Stimulated activated CD8-positive, alpha-beta memory T cell treated with anti-CD3 and anti-CD28 coated beads, Interleukin-15, amount 100 ng/mL, for 1 hour (primary cell): ENCODE results near the gene LYPLAL1.
"Not testable (repeated sequence)": the region's sequence is repeated elsewhere in the genome, so short reads cannot be mapped to it uniquely, and the experiment has no call there.

Experiments used
- DNase-seq: peaks from one replicate; pipeline ENCODE4 v3.0.0-alpha.2; 2020; ENCODE audit warnings: low read depth

Gene LYPLAL1

GRCh38 chr1:219163401-219163954 is 10.2 kb upstream of the LYPLAL1 start:
- DNase-seq, result no peak

- no peak for DNase-seq
These were observed 2.3 kb upstream of the LYPLAL1 start for GRCh38 chr1:219171192-219171935.

- no peak for DNase-seq
These were observed 857 bp upstream of the LYPLAL1 start for GRCh38 chr1:219172821-219173220.

GRCh38 chr1:219173434-219173757 is 282 bp upstream of the LYPLAL1 start:
- no peak for DNase-seq

- DNase-seq, result no peak
These were observed 958 bp downstream of the LYPLAL1 start for GRCh38 chr1:219174460-219175211.

DNA sequence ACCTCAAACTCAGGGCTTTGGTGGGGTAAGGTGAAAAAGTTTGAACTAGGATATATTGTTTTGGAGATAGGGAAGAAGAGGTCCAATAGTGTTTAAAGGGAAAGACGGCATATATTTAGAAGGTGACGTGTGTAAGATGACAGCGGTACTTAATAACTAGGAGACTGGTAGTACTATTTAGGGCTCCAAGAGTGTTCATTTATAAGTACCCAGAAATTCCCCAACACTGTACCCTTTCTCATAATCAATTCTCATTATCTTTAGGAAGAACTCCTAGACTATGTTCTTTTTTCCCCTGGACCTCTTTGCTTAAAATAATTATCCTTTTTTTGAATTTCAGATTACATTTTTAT is 1.5 kb downstream of the LYPLAL1 start:
- DNase-seq, result no peak

- DNase-seq, result no peak
These were observed 2.5 kb downstream of the LYPLAL1 start for GRCh38 chr1:219176168-219176567.

DNA sequence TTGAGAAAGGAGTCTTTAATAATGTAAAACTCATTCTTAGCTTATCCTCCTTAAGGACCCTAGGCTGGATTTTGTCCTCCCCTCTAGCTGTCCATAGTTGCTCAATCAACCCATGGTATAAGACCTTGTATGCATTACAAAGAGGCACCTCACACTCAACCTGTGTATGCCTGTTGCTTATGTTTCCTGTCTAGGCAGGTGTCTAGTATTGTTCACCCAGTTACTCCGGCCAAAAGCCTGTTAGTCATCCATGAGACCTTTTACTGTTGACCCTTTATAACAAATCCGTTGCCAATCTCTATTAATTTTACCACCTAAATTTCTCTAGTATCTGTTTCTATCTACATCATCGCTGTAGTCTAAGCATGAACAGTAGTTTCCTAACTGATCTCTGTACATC is 3.7 kb downstream of the LYPLAL1 start:
- no peak for DNase-seq

DNA sequence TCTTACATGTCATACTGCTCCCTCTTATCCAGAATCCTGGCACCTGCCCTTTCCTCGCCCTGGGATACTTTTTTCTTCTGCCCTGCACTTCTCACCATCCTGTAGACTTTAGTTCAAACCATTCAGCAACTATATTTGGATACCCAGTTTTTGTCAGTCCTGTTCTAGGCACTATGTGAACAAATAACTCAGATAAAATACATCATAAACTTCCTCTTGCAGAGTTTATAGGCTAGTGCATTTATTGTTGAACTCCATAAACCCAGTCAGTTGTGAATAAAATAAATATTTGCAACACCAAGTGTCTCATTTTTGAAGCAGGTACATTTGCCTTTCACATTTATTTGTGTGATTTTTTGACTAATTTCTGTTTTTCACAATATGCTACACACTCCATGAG is 4.3 kb downstream of the LYPLAL1 start:
- DNase-seq, result no peak

DNA sequence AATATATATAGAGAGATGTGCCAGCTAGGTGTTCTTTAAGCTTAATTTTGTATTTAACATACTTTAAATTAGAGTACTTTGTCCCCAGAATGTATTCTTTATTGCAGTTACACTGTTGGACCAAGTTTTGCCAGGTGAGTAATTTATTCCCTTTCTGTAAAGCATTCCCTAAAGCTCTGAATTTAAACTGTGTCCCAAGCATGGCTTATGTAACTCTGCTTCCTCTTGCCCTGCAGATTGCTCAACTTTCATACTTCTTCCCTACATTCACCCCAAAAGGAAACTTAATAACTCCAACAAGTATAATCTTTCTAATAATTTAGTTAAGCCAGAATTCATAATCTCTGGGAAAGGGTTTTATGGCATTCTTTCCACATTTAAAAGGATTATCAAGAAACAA is 5.6 kb downstream of the LYPLAL1 start:
- DNase-seq, result no peak

DNA sequence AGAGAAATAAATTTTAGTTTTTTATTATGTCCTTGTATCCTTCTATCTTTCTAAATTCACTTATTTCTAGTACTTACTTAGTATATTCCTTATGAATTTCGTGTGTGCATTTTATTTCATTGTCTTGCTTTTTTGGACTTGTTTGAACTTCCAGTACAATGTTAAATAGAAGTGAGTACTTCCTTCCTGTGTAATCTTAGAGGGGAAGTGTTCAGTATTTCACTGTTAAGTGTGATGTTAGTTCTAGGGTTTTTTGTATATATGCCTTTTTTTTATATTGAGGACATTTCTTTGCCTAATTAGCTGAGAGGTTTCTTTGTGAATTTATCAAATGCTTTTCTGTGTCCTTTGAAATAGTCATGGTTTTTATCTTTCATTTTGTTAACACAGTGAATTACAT is 10.7 kb downstream of the LYPLAL1 start:
- no peak for DNase-seq

DNA sequence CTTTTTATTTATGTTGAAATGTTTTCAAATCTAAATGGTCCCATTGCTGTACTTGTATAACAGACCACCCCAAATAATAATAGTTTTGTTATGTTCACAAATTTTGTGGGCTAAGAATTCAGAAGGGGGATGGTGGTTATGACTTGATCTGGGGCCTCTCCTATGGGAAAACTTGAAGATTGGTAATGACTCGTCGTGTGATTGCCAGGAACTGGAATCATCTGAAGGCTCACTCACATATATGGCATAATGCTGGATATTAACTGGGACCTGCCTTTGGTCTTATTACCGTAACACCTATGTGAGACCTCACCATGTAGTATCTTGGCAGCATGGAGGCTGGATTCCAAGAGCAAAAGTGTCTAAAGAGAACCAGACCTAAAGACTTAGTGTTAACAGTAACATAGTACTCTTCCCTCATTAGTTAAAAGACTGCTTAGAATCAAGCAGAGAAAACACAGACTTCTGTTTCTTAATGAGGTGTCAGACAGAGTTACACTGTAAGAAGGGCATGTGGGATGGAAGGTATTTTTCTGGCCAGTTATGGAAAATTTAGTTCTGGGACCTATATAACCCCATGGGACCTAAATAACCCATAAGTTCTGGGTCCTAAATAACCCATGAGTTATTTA is 11.9 kb downstream of the LYPLAL1 start:
- DNase-seq, result no peak

GRCh38 chr1:219188331-219188803 is 14.7 kb downstream of the LYPLAL1 start:
- DNase-seq, result no peak

- no peak for DNase-seq
These were observed 15.5 kb downstream of the LYPLAL1 start for GRCh38 chr1:219189021-219189824.

DNA sequence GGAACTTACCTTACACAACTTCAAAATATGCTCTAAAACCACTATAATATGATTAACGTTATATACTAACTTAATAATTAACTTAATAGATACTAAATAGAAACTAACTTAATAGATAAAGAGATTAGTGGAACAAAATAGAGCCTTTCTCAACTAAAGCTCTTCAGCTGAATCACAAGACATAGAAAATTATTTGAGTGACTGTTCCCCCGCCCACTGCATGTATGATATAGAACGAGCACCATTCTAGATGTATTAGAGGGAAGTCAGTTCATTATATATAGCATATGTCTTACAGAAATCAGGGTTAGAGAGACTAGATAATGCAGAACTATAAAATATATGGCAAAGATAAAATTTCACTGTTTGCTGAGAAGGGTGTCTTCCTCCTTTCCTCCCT is 16.3 kb downstream of the LYPLAL1 start:
- DNase-seq, result no peak

DNA sequence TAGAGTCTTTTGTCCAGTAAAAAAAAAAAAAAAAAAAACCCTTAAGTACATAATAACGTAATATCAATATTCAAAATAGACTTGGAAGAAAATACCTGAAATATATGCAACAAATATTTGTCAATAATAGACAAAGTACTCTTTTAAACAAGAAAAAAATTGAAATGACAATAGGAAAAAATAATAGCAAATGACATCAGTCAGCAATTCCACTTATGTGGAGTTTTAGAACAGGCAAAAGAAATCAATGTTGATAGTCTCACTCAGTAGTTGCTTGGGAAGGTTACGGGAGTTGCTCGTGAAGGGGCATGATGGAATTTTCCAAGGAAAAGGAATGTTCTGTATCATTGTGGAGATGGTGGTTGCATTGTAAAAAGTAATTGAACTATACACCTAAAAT is 16.9 kb downstream of the LYPLAL1 start:
- DNase-seq, result no peak

DNA sequence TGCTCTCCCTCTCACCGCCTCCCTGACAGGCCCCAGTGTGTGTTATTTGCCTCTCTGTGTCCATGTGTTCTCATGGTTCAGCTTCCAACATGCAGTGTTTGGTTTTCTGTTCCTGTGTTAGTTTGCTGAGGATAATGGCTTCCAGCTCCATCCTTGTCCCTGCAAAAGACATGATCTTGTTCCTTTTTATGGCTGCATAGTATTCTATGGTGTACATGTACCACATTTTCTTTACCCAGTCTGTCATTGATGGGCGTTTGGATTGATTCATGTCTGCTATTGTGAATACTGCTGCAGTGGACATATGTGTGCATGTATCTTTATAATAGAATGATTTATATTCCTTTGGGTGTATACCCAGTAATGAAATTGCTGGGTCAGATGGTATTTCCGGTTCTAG is 22.2 kb downstream of the LYPLAL1 start:
- not testable (repeated sequence) for DNase-seq

DNA sequence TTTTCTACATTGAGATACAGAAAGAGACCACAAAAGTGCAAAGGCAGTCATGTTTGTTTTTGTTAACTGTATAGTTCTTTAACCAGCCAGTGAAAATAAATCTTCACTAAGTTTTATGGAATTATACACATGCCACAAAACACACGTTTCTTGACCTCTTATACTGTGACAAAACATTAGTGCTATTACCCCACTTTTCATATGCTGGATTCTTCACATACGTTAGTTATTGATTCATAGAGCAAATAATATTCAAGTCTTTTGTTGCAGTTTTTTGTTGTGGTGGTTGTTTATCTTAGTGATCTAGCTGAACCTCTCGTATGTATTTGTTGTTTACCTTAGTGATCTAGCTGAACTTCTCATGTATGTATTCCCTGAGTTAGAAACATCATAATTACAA is 28.0 kb downstream of the LYPLAL1 start:
- DNase-seq, result no peak

- no peak for DNase-seq
These were observed 28.9 kb downstream of the LYPLAL1 start for GRCh38 chr1:219202567-219202966.

DNA sequence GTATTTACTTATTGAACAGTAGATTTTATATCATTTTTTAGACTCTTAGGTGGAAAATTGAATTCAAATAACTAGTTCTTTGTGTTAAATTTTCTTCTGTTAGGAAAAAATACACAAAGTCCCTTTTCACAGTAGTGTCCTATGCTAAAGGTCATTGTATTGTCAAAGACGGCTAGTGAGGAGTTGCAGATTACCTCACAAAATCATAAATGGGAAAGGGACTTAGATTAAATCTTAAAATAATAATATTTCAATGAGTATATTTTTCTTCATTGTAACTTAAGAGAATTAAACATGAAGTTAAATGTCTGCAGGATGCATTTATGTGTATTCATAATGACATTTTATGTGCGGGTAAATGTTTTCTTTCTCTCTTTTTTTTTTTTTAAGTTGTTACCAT is 32.7 kb downstream of the LYPLAL1 start:
- no peak for DNase-seq

DNA sequence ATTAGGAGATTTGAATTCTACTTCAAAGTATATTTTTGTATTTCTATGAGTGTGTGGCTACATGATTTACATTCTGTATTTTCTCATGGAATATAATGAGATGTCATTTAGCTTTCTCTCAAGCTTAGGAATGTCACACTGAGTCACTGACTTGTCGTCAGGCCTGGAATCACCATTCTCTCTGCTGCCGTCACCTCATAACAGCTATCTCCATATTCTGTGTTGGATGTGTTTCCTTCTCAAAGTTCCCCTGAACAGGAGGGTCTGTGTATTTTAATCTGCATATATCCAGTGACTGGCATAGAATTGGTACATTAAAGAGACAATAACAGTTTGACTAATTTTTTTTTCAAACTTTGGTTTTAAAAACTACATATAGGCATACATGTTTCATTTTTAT is 35.9 kb downstream of the LYPLAL1 start:
- no peak for DNase-seq

GRCh38 chr1:219210067-219210466 is 36.4 kb downstream of the LYPLAL1 start:
- DNase-seq, result no peak
